Fibroblast of peridontal ligament (primary cell): ENCODE results near the gene TPRG1L.
A peak's percentile ranks its signal among the peaks of the same experiment; 100 is the strongest.
"Not testable (repeated sequence)": the region's sequence is repeated elsewhere in the genome, so short reads cannot be mapped to it uniquely, and the experiment has no call there.

Experiments used
- DNase-seq: peaks from one replicate; pipeline ENCODE4 v3.0.0-alpha.2; 2010; ENCODE audit errors: extremely low read depth

The TPRG1L gene

GRCh38 chr1:3609016-3609768 lies 15.6 kb upstream of the TPRG1L start:
- DNase-seq = no peak

DNA sequence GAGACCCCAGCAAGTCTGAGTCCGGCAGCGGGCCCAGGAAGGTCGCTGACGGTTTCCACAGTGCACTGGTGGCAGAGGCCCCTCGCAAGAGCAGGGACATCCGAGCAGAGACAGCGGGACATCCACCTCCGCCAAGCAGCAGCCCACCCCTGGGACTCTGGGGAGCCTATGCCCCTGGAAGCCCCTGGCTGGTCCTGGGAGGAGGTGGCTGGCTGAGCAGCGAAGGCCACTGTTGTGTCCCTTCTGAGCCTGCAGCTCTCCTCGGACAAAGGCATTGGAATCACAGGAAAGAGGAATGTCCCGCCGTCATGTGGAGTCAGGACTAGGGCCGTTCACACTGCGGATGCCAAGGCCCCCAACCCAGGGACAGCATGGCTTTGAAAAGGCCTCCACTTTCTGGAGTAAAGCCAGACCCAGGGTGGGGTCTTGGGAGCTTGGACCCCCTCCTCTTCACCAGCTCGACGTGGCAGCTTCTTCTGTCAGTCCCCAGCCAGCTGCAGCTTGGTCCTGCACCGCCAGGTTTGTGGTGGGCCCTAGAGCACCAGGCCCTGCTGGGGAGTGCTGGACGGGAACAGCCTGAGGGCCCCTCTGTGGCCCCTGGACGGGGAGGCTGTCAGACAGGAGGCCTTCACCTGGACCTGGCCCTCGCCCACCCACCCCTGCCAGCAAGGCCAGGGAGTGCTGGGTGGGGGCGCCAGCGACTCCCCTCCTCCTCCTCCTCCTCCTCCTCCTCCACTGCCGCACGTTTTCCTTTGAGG lies 14.9 kb upstream of the TPRG1L start:
- DNase-seq = no peak

GRCh38 chr1:3610527-3611169 lies 14.2 kb upstream of the TPRG1L start:
- peak; percentile 38 for DNase-seq

DNA sequence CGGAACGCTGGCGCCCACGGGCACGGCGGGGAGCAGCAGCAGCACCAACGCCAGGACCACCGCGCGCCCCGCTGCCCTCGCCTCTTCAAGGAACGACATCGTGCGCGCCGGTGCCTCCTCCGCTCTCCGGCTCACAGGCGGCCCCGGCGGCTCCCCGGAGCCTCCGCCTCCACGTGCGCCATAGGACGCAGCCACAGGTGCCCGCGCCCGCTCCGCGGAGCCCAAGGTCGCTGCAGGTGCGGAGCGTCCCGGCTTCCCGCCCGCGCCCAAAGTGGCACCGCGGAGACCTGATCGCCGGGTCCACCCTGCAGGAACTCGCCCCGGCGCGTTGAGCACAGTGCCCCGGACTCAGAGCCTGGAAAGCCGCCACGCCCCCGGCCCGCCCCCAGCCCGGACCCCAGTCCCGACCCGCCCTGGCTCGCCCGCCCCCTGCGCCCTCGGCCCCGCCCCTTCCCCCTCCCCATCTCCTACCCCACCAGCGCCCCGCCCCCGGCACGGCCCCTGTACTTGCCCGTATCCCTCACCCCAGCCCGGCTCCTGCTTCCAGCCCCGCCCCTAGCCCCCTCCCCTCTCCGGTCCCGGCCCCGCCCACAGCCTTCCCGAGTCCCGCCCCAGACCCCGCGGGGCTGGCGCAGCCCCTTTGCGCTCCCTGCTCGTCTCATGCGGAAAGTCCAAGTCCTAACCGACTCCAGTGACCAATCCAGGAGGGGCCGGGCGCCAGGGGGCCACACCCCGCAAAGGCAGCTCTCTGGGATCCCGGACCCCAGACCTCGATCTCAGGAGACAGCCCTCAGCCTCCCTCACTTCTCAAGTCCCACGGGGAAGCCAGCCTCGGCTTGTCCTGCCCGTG lies 13.4 kb upstream of the TPRG1L start, which contains the start of gene MEGF6:
MEGF6 (minus strand) TSS at position 339 of the 850 bp plus-strand sequence; CDS start at position 99, 240 bp downstream.
- no peak for DNase-seq

DNA sequence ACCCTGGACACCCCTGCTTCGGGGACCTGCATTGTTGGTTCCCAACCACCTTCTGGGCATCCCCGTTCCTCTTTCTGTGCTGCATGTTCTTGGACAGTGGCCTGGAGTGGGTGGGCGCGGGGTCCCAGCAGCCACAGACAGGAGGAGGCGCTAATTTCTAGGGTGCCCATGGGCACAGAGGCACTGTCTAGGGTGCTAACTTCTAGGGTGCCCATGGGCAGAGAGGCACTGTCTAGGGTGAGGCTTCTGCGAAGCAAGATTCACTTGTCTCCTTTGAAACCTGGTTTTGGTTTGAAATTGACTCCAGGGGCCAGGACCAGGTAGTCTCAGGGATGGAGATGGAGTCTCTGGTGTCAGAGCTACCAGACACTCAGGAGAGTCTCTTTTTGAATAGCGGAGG lies 12.7 kb upstream of the TPRG1L start:
- no peak for DNase-seq

- no peak for DNase-seq
Observed at GRCh38 chr1:3614755-3615742, 9.8 kb upstream of the TPRG1L start.

DNA sequence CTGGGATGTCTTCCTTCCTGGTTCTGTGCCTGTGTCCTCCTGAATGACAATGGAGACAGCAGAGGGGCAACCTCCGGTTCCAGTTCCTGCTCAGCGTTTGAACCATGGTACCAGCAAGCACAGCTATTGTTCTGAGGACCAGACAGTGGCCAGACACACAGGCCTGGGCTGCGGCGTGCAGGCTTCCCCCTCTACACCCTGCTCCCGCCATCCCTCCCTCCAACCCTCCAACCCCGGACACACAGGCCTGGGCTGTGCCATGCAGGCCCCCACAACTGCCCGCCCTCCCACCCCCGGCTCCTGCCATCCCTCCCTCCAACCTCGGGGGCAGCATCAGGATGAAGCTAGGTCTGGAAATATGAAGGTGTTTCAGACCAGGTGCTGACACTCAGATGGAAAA lies 8.0 kb upstream of the TPRG1L start:
- no peak for DNase-seq

- no peak for DNase-seq
Observed at GRCh38 chr1:3617806-3618345, 6.9 kb upstream of the TPRG1L start.

DNA sequence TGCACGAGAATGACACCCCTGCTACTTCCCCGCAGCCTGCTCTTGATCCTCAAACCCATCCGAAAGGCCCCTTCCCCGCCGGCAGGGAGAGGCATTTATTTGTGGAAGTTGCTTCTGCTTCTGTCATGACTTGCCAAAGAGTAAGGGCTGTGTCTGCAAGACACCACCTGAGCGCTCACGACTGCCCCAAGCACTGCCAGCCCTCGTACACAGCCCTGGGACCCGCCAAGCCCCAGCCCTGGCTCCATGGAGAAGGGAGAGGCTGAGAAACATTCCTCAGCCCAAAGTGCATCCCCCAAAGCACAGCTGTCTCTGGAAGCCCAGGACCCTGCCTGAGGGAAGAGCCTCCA lies 6.3 kb upstream of the TPRG1L start:
- no peak for DNase-seq

DNA sequence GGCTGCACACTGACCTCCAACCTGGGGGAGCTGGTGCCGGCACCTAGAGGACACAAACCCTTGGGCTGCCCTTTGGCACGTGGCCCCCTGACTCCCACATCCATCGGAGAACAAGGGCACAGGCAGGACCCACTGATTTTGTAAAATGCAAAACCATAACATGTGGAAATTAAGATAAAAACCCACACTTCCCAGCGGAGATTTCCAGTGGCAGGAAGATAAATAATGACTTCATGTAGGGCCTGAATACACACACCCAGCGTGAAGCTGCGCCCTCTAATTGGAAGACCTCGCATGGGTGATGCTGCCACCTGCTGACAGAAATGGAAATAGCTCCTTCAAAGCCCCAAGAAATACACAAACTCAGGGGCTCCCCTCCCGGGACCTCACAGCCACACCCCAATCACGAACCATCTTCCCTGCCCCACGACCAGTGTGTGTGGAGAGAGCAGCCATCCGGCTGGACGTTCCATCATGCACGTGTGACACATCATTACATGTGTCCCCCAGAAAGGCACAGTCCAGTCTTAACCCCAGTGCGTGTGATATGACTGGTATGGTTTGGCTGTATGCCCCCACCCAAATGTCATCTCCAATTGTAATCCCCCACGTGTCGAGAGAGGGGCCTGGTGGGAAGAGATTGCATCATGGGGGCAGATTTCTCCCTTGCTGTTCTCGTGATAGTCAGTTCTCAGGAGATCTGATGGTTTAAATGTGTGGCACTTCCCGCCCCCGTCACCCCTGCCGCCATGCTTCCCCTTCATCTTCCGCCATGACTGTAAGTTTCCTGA lies 5.7 kb upstream of the TPRG1L start:
- peak; percentile 80 for DNase-seq

DNA sequence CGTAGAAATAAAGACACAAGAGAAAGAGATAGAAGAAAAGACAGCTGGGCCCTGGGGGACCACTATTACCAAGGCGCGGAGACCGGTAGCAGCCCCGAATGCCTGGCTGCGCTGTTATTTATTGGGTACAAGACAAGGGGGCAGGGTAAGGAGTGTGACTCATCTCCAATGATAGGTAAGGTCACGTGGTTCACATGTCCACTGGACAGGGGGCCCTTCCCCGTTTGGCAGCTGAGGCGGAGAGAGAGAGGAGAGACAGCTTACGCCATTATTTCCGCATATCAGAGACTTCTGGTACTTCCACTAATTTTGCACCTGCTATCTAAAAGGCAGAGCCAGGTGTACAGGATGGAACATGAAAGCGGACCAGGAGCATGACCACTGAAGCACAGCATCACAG lies 4.1 kb upstream of the TPRG1L start:
- no peak for DNase-seq

DNA sequence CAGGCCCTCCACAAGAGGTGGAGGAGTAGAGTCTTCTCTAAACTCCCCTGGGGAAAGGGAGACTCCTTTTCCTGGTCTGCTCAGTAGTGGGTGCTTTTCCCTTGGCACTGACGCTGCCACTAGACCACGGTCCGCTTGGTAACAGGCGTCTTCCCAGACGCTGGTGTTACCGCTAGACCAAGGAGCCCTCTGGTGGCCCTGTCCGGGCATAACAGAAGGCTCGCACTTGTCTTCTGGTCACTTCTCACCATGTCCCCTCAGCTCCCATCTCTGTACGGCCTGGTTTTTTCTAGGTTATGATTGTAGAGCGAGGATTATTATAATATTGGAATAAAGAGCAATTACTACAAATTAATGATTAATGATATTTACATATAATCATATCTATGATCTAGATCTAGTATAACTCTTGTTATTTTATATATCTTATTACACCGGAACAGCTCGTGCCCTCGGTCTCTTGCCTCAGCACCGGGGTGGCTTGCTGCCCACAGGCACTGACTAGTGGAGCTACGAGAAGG lies 3.6 kb upstream of the TPRG1L start:
- DNase-seq = peak; percentile 13

DNA sequence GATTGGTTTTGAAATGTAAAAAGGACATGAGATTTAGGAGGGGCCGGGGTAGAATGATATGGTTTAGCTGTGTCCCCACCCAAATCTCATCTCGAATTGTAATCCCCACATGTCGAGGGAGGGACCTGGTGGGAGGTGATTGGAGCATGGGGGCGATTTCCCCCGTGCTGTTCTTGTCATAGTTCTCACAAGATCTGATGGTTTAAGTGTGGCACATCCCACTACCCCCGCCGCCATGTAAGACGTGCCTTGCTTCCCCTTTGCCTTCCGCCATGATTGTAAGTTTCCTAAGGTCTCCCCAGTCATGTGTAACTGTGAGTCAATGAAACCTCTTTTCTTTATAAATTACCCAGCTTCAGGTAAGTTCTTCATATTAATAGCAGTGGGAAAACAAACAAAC lies 2.7 kb upstream of the TPRG1L start:
- not testable (repeated sequence) for DNase-seq

- no peak for DNase-seq
Observed at GRCh38 chr1:3623441-3624199, 1.2 kb upstream of the TPRG1L start.

GRCh38 chr1:3625151-3625907 lies 514 bp downstream of the TPRG1L start:
- no peak for DNase-seq

- no peak for DNase-seq
Observed at GRCh38 chr1:3626025-3626424, 1.2 kb downstream of the TPRG1L start.

DNA sequence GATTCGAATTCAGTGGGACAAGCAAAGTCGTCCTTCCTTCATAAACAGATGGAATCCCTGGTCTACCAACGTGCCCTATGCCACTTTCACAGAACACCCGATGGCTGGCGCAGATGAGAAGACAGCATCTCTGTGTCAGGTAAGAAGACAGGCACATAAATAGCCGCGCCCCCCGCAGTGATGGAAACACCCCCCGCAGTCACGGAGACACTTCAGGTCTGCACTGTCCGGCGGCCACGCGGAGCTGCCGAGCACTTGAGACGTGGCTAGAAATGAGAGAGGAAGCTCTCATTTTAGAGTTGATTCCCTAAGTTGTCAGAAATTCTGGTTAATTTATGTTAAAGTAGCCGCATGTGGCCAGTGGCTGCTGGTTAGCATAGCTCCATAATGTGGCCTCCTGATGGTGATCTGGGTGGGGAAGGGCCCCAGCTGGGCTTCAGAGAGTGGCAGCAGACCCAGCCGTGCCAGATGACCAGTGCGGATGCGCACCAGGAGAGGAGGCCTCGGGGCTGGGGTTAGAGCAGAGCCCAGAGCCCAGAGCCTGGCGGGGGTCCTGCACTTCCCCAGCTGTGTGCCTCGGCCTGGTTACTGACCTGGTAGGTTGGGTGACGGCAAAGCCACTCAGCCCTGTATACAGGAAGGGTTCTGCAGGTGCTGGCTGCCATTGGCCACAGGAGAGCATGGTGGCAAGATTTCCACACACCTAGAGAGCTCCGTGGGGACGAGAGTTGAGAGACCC lies 2.9 kb downstream of the TPRG1L start:
- DNase-seq = no peak
